GM12891 (cell line): ENCODE measurements around the gene EVA1A.

ENCODE experiments used
- DNase-seq: peaks from one replicate; pipeline ENCODE4 v3.0.0; 2011; ENCODE audit warnings: low spot score; ENCODE audit not compliant: insufficient read length
- FAIRE-seq: peaks from 2 replicates; lab custom pipeline; 2011; peaks lifted over from hg19 to GRCh38; lab: Jason Lieb, UNC
- PAX5 ChIP-seq: IDR thresholded peaks from 2 replicates; pipeline ENCODE4 v1.6.1; 2011; ENCODE audit warnings: low read length, moderate library complexity, mild to moderate bottlenecking; ENCODE audit not compliant: insufficient read depth, severe bottlenecking
- POLR2A ChIP-seq: IDR thresholded peaks from 2 replicates; pipeline ENCODE4 v1.6.1; 2011; ENCODE audit warnings: low read depth, low read length, control low read depth
- POLR2AphosphoS5 ChIP-seq: IDR thresholded peaks from 2 replicates; pipeline ENCODE4 v1.6.1; 2011; ENCODE audit warnings: low read depth, low read length, control low read depth
- POU2F2 ChIP-seq: IDR thresholded peaks from 2 replicates; pipeline ENCODE4 v1.6.1; 2011; ENCODE audit warnings: low read depth, mild to moderate bottlenecking, control low read depth, low read length, moderate library complexity
- SPI1 ChIP-seq: IDR thresholded peaks from 2 replicates; pipeline ENCODE4 v1.6.1; 2011; ENCODE audit warnings: low read depth, low read length, control low read depth
- TAF1 ChIP-seq: IDR thresholded peaks from 2 replicates; pipeline ENCODE4 v1.6.1; 2011; ENCODE audit warnings: low read depth, low read length, control low read depth

EVA1A gene

DNA sequence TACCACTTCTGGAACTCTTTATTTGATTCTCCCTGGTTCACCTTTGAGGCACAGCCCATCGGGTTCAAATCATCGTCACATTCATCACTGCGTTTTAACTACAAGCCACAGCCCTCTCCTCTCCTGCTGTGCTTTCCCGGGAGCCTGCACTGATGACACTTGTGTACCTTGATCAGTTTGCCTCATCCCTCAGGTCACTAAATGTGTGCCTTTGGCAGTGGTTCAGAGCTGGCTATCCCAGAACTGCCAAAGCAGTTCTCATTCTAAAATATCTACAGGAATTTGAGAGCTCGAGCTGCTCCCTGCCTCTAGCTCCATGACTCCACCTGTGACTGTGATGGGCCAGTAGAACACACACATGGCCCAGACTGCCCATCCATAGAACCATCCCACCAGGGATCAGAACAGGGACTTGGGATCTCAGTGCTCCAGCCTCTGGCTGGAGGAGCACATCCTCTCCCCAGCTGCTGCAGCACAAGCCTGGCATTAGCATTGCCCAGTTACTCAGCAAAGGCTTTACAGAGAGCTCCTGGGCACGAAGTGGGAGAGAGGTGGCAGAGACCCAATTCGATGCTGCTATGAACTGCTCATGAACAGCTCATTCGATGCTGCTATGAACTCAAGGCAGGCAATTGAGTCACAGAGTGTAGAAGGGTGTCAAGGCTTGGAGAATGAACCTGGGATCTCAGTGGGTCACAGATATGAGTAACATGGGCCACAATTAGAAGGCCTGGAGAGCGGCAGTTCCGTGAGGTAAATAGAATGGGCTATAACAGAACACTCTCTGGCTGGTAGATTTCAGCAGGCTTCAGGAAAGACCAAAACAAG, 41.9 kb downstream of the EVA1A start:
- DNase-seq (no peak), FAIRE-seq (no peak)
- TF ChIP-seq SPI1 (no peak), POLR2A (no peak), PAX5 (no peak), POU2F2 (no peak), POLR2AphosphoS5 (no peak), TAF1 (no peak)

DNA sequence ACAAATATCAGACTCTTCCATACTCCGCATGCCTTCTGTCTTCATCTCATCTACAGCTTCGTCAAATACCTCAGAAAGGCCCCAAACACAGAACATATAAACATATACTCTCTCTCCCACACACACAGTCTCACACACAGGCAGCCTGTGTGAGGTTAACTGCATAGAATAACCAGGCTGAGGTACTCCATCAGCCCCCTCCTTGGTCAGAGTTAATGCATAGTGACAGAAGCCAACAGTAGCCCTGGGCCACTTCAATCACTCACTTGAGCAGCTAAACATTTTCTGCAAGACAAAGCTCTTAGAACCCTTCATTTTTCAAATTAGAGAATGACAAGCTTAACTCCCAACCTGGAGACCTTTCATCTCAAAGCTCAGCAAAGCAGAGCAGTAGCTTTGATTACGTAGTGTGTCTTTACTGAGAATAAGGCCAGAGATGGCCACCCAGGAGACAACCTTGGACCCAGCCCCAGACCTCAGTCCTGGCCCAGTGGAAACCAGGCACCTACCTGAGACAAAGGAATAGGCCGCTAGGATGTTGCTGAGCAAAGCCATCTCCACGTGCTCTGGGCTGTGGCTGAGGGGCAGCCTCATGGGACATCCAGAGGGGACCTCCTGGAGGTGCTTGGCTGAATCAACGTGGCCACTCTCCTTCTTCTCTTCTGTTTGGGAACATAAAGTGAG, 43.0 kb downstream of the EVA1A start:
- no peak for TF ChIP-seq PAX5
- DNase-seq (no peak), FAIRE-seq (no peak)

DNA sequence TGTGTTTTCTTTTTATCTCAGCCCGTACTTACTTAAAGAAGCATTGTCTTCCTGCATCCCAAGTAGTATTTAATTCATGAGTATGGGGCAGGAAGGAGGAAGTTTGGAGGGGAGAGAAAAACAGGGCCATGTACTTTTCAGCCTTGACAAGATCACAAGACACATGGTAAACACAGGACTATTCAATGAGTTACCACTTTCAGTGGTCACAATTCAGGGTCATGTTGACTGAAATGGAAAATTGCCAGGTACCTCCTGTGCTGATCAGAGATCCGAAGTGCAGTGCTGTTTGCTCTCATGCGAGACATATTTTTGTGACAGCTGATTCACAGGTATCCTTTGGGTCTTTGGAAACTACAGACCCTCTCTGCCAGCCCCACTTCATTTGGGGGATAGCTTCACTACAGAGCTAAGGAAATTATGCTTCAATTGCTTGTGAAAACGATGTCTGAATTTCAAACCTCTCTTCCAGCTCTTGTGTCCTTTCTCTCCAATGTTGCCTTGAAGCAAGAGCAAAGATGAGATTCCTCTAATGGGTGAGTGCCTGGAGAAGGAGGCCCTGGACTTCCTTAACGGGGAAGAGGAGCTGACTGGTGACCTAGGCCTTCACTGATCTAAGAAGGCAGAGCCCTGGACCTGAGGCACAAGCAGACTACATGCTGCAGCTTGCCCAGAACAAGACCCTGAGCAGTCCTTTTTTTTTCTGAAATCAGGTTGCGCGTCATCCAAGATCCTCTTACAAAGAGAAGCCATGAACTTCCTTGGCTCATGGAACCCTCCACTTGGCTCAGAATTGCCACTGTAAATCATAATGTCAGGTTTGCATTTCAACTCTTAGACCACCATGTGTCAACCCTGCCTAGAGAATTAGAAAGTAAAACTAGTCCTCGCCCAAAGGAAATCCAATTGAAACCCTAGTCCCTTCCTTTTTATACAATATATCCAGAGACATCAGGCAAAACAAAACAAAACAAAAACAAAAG, 44.1 kb downstream of the EVA1A start:
- FAIRE-seq (no peak), DNase-seq (no peak)
- no peak for TF ChIP-seq TAF1
- TF ChIP-seq POLR2A: no peak
- TF ChIP-seq PAX5: no peak
- no peak for TF ChIP-seq POLR2AphosphoS5
- TF ChIP-seq SPI1: no peak
- TF ChIP-seq POU2F2: no peak

DNA sequence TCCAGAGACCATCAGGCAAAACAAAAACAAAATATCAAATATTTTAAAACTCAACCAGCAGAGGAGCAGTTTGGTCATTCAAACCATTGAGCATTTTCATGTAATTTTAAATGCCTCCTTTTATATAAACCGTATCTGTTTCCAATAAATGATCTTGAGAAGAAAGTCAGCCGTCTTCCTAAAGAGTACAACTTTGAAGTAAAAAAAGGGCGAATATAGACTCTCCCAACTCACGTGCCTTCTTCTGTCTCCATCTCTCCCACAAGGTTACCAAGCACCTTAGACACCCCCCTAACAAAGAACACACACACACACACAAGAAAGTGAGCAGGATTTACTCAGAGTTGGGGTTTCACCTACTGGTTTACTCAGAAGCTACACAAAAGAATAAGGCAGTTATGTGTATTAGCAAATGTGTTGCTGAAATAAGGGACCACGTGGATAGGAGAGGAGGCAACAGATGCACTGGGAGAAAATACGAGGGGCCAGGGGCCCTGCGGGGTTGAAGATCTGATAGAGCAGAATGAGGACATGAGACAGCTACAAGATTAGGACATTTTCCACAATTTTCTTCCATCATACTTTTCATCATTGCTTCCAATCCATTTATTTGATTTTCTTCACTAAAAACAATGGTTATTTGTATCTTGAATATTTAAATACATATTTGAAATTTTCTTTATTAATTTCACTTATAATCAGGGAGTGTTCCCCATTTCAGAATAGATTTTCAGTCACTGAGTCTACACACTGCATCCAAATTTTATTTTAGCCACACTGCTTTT, 45.0 kb downstream of the EVA1A start:
- no peak for FAIRE-seq

DNA sequence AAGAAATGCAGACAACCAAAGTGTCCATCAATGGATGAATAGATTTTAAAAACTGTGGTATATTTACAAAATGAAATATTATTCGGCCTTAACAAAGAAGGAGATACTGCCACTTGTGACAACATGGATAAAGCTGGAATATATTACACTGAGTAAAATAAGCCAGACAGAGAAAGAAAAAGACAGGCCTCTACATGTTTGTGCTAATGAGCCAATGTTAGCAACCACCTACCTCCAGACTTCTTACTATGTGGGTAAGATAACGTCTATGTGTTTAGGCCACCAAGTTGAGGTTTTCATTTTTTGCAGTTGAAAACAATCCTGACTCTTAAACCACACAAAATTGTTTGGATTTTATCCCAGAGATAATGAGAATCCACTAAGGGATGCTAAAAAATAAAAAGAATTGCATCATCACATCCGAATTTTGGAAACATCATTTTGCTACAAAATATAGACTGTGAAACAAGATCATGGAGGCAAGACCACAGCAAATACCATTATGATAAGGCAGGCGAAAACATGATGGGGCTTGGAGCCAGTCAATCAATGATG, 47.0 kb downstream of the EVA1A start:
- FAIRE-seq: no peak

More for the DNA sequence above, 45.0 kb downstream of the EVA1A start:
- no peak for TF ChIP-seq POU2F2
- no peak for TF ChIP-seq PAX5
- no peak for TF ChIP-seq POLR2AphosphoS5
- no peak for TF ChIP-seq SPI1
- no peak for TF ChIP-seq TAF1
- TF ChIP-seq POLR2A: no peak
- DNase-seq: no peak

DNA sequence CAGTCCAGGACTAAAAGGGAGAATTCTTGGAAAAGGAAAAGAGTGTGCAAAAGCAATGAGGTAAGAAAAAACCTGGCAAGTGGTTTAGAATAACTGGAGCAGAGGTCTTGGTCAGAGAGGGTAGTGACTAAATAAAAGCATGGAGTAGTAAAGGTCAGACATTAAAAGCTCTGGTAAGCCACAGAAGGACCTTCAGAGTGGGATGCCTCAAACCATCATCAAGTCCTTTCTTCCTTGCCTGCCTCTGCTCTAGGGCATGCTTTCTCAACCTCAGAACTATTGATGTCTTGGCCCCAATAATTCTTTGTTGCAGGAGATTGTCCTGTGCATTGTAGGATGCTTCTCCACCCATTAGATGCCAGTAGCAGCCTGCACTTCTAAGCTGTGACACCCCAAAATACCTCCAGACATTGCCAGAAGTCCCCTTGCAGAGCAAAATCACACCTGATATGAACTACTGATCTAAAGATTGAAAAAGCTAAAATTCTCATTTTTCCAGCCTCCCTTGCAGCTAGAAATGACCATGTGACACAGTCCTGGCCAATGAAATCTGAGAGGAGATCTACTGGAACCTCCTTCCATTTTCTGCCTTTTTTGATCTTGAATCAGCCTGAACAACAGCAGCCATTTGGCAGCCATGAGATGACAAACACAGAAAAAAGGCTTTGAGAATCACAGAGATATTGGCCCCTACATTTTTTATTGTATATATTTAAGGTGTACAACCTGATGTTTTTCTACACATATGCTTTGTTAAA, 48.1 kb downstream of the EVA1A start:
- DNase-seq: no peak
- no peak for FAIRE-seq
- TF ChIP-seq PAX5 (no peak), POLR2A (no peak), TAF1 (no peak)

More for the DNA sequence above, 47.0 kb downstream of the EVA1A start:
- TF ChIP-seq POU2F2: no peak
- TF ChIP-seq SPI1: no peak
- no peak for TF ChIP-seq TAF1
- TF ChIP-seq PAX5: no peak
- no peak for TF ChIP-seq POLR2A
- TF ChIP-seq POLR2AphosphoS5: no peak
- no peak for DNase-seq

DNA sequence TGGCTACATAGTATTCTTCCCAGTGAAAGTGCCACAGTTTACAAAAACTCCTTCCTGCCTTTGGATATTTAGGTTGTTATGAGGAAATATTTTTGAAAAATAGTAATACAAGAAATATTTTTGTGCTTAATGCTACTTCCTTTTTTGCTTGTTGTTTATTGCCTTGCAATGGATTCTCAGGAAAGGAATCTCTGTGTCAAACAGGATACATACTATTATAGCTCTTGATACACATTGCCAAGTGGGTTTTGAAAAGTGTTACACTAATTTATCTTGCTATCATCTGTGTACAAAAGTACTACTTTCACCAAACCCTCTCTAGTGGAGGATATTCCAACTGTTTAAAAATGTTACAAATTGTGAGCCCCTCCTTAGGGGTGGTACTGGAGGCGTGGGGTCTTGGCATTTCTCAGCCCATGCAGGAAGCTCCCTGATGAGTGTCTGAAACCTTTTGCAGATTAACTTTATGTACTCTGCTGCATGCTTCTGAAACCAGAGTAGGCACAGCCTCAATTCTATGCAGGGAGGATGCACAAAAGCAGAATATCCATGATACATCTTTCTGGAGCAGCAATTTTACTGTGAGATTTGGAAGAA, 54.5 kb downstream of the EVA1A start:
- DNase-seq (no peak), FAIRE-seq (no peak)
- TF ChIP-seq POLR2AphosphoS5: no peak
- no peak for TF ChIP-seq POU2F2
- no peak for TF ChIP-seq PAX5
- TF ChIP-seq SPI1: no peak
- no peak for TF ChIP-seq POLR2A
- TF ChIP-seq TAF1: no peak
